K562 (cell line): ENCODE measurements around the gene ATF5. TPM values are rescaled to one million over a fixed set of nuclear protein-coding genes. Genes with fewer than 3 reads are reported as not detected.

Source experiments
- CREB3 ChIP-seq: fragments of 450-650 bp; conservative IDR thresholded peaks from 2 replicates; pipeline ENCODE4 v1.6.1; 2016; ENCODE audit warnings: missing genetic modification characterization, low read depth, mild to moderate bottlenecking, missing compliant biosample characterization, moderate library complexity
- E2F8 ChIP-seq: fragments of 450-650 bp; IDR thresholded peaks from 2 replicates; pipeline ENCODE4 v1.7.1; 2018; ENCODE audit warnings: mild to moderate bottlenecking, low read depth; ENCODE audit not compliant: partially characterized antibody
- FOXO4 ChIP-seq: fragments of 450-650 bp; formaldehyde crosslinking; IDR thresholded peaks from 2 replicates; pipeline ENCODE4 v1.4.0; 2020; ENCODE audit warnings: mild to moderate bottlenecking, moderate library complexity
- GTF2B ChIP-seq: IDR thresholded peaks from 2 replicates; pipeline ENCODE4 v1.6.1; 2011; ENCODE audit not compliant: insufficient read length; ENCODE audit errors: extremely low read depth
- MGA ChIP-seq: fragments of 450-650 bp; IDR thresholded peaks from 2 replicates; pipeline ENCODE4 v1.6.1; 2016; ENCODE audit warnings: mild to moderate bottlenecking, moderate library complexity
- ZBTB26 ChIP-seq: fragments of 450-650 bp; formaldehyde crosslinking; IDR thresholded peaks from 2 replicates; pipeline ENCODE4 v1.4.0; 2022; ENCODE audit warnings: missing genetic modification characterization
- polyA plus RNA-seq, 8 experiments: library from polyadenylated mRNA; depleted of rRNA in 4 of 8; stranded (reverse) in 5 of 8; unstranded in 3 of 8; fragments of >200 nt; fragmentation: Nextera tagmentation in 2 of 8; fragmentation: Illumina TruSeq in 1 of 8; extraction: Ambion mirVana in 2 of 8; extraction: Trizol in 1 of 8; gene quantifications; 2 replicates each; pipeline versions ENCODE4 v1.2.1 to v1.2.3, GENCODE V29; 2011 to 2014; ENCODE audit warnings: inconsistent platforms in 1 of 8, missing spikeins in 1 of 8
- total RNA-seq, 7 experiments: library from RNA; depleted of rRNA in 6 of 7; stranded (reverse); fragments of >200 nt in 6 of 7; fragmentation: Illumina TruSeq in 2 of 7; extraction: Trizol in 2 of 7; gene quantifications; 2 replicates each; pipeline versions ENCODE4 v1.2.1 to v1.2.3, GENCODE V29; 2011 to 2021; ENCODE audit warnings: low replicate concordance in 1 of 7

The ATF5 gene
- total and polyA plus RNA-seq, 9 of the 15 experiments (the other 6 are each of a cell fraction or from before 2014, with no cell fraction given): 3.0 to 57.6 (median 11.1) TPM

GRCh38 chr19:49931293-49932040 is 2.5 kb downstream of the ATF5 start (continued):
- TF ChIP-seq MGA (no peak), CREB3 (tag) (no peak), GTF2B (no peak), FOXO4 (CRISPR knock-in tag) (0 out of 2 replicates have a peak, but pooled peaks have one; percentile 24), ZBTB26 (0 out of 2 replicates have a peak, but pooled peaks have one; percentile 34), E2F8 (no peak)
